Measurements from ENCODE around the gene NKD1. TPM values are rescaled to one million over a fixed set of nuclear protein-coding genes. Genes with fewer than 3 reads are reported as not detected.

NKD1 gene
- total RNA-seq, 2 experiments from 2014 or later, result 0.91 to 1.1 TPM

DNA sequence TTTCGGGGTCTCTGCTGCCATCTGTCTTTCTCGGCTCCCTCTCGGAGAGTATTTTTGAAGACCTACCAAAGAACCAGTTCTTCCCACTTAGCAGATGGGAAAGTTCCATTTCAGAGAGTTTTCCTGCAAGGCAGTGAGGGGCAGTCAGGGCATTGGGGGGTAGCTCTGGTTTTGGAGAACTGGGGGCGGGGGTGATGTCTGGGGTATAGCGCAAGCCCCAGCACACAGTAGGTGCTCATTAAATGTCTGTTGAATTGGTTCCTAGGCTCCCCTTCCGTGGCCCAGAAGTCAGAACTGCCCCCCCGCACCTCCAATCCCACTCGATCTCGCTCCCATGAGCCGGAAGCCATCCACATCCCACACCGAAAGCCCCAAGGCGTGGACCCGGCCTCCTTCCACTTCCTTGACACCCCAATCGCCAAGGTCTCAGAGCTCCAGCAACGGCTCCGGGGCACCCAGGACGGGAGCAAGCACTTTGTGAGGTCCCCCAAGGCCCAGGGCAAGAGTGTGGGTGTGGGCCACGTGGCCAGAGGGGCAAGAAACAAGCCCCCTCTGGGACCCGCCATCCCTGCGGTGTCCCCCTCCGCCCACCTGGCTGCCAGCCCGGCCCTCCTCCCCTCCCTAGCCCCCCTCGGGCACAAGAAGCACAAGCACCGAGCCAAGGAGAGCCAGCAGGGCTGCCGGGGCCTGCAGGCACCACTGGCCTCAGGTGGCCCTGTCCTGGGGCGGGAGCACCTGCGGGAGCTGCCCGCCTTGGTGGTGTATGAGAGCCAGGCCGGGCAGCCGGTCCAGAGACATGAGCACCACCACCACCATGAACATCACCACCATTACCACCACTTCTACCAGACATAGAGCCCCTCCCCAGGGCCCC is 85.0 kb downstream of the NKD1 start:
- H3K4me3 Mint-ChIP-seq, result no peak overlapping the region
- H3K9me3 Mint-ChIP-seq, result no peaks in the 10 kb centered on the region
- POLR2A ChIA-PET, result no interaction called here
- no peaks in the 10 kb centered on the region for H3K36me3 Mint-ChIP-seq
- H3K27ac Mint-ChIP-seq, result no peak overlapping the region
- no peak for DNase-seq
- no peak for ATAC-seq (ENCODE audit: low read depth)
- H3K27me3 Mint-ChIP-seq, result no peaks in the 10 kb centered on the region
- peaks cover 3% of the 10 kb centered on the region for H3K4me1 Mint-ChIP-seq

DNA sequence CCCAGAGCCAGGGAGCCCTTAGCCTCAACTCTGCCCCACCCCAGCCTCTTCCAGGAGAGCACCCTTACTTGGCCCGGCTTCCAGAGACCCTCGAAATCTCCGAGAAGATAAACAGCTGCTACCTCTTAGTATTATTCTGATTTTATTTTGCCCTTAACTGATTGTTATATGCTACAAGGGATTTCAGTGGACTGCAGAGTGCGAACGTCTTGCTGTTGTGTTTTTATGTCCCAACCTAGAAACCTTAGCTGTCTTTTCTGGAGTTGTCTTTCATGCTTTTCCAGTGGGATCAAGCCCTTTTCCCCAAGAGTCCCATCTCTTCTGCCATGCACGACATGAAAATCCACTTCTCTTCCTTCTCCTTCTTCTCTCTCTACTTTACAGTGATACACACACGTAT is 85.9 kb downstream of the NKD1 start:
- POLR2A ChIA-PET, result no interaction called here
- H3K27me3 Mint-ChIP-seq, result no peaks in the 10 kb centered on the region
- H3K9me3 Mint-ChIP-seq, result no peaks in the 10 kb centered on the region
- no peaks in the 10 kb centered on the region for H3K36me3 Mint-ChIP-seq
- no peak overlapping the region for H3K27ac Mint-ChIP-seq
- peaks cover 3% of the 10 kb centered on the region for H3K4me1 Mint-ChIP-seq
- H3K4me3 Mint-ChIP-seq, result no peak overlapping the region
- DNase-seq, result no peak
- ATAC-seq (ENCODE audit: low read depth), result no peak

DNA sequence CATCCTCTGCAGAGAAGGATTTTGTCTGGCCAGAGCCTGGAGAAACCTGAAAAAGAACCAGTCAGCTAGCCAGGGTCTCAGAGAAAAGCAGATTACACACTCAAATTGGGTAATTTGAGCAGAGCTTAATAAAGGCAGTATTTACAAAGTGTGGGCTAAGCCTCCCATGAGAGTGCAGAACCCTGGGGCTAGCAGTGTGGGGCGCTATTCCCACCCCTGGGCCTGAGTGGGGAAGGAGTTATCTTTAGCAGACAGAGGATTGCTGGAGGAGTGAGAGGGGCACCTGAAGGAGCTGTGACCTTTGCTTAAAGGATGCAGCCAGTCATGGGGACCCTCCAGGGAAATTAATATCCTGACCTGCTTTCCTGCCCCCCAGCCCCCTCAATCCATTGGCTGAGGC is 86.8 kb downstream of the NKD1 start:
- Mint-ChIP-seq H3K4me3 (no peak overlapping the region), H3K36me3 (no peaks in the 10 kb centered on the region), H3K9me3 (no peaks in the 10 kb centered on the region), H3K4me1 (peaks cover 5% of the 10 kb centered on the region), H3K27me3 (no peaks in the 10 kb centered on the region), H3K27ac (no peak overlapping the region)
- ATAC-seq (ENCODE audit: low read depth) (no peak), DNase-seq (no peak)
- POLR2A ChIA-PET, result no interaction called here

DNA sequence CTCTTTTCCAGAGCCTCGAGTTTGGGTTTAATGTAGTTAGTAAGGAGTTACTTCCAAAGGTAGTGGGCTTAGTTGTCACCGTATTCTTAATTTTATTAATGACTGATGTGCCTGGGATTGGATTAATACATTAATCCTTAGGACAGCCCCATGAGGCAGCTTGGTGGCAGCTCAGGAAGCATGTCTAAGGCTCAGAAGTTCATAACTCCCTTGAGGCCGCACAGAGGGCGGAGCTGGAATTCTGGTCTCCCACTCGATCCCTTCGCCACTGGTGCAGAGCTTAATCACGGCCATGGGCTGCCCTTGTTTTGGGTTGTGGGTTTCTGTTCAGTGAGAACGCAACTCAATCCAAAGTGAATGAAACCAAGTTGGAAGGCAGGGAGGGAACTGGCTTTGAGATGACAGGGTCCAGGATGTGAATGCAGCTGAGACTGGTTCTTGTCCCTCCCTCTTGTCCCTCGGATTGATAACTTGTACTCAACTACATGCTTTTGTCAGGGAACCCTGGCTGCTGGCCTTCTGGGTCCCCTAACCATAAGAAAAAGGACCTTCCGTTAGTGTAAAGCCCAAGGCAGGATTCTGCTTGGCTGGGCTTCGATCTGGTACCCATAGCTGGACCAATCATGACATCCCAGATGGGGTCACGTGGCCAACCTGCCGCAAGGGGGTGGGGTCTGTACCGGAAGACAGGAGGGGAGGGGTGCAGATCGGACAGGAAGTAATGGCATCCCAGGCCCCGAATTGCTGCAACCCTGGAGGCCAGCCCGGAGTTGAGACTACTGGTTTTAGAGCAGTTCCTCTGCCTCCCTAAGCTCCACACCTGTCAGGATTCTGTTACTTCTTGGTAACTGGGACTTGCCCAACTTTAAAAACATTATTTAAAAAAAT is 87.6 kb downstream of the NKD1 start:
- Mint-ChIP-seq H3K4me3 (no peak overlapping the region), H3K9me3 (no peaks in the 10 kb centered on the region), H3K27ac (no peak overlapping the region), H3K36me3 (no peaks in the 10 kb centered on the region), H3K4me1 (peaks cover 5% of the 10 kb centered on the region), H3K27me3 (no peaks in the 10 kb centered on the region)
- POLR2A ChIA-PET, result no interaction called here
- ATAC-seq (ENCODE audit: low read depth), result peak; percentile 54
- no peak for DNase-seq

DNA sequence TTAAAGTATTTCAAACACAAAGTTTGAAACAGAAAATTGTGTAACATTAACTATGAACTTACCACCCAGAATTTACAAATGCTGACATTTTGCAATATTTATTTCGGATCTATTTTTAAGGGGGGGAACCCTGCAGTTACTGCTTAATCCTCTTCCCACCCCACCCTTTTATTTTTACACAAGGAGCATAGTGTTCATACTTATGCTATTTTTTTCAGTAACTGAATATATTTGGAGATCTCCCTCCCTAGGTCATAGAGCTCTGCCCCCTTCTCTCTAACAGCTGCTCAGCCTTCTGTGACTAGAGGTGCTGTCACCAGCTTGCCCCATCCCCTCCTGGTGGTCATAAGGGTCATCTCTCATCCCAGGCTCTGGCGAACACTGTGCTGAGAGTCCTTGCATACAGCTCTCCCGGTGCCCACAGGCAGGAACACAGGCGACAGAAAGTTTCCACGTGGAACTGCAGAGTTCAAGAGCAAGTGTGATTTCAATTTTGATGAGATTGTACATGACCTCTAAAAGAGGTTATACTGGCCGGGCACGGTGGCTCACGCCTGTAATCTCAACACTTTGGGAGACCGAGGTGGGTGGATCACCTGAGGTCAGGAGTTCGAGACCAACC is 88.7 kb downstream of the NKD1 start:
- Mint-ChIP-seq H3K27me3 (no peaks in the 10 kb centered on the region), H3K4me3 (no peak overlapping the region), H3K4me1 (peaks cover 5% of the 10 kb centered on the region), H3K36me3 (no peaks in the 10 kb centered on the region), H3K9me3 (no peaks in the 10 kb centered on the region), H3K27ac (no peak overlapping the region)
- POLR2A ChIA-PET, result no interaction called here
- DNase-seq (no peak), ATAC-seq (ENCODE audit: low read depth) (no peak)

DNA sequence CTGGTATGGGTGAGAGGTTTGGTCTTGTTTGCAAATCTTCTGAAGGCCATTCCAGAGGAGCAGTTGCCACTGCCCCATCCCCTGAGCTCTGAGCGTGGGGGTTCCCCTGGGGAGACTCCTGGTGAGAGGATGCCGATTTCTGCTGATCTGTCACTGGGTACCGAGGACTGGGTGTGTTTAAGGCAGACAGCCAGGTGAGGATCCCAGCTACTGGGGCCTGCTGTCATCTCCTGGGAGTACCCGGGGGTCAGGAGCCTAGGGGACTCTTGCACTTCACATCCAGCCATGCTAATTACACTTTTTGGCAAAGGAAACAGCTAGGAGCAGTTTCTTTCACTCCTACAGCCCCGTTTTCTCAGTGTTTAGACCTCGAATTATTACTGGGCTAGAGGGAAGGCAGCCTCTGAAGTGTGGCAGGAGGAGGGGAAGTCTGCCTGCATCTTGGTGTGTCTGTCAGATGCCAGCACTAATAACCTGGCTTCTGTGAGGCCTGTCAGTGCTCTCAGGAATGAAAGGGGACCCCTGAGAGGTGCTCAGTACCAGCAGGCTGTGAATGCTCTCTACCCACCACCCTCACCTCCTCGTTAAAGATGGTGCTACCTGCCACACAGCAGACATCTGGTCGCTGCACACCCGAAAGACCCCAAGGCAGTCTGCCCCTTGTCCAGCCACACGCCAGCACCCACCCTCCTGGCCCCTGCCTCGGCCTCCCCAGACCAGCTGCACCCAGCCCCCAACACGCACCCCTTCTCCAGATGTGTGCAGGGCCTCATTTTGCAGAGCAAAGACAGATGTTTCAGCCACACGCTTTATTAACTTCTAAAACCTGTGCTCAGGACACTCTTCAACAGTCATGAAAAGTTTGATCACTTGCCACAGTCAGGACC is 89.8 kb downstream of the NKD1 start:
- Mint-ChIP-seq H3K9me3 (no peaks in the 10 kb centered on the region), H3K4me3 (no peak overlapping the region), H3K27ac (no peak overlapping the region), H3K36me3 (no peaks in the 10 kb centered on the region), H3K4me1 (peaks cover 5% of the 10 kb centered on the region), H3K27me3 (no peaks in the 10 kb centered on the region)
- no peak for DNase-seq
- POLR2A ChIA-PET, result no interaction called here
- ATAC-seq (ENCODE audit: low read depth), result no peak

DNA sequence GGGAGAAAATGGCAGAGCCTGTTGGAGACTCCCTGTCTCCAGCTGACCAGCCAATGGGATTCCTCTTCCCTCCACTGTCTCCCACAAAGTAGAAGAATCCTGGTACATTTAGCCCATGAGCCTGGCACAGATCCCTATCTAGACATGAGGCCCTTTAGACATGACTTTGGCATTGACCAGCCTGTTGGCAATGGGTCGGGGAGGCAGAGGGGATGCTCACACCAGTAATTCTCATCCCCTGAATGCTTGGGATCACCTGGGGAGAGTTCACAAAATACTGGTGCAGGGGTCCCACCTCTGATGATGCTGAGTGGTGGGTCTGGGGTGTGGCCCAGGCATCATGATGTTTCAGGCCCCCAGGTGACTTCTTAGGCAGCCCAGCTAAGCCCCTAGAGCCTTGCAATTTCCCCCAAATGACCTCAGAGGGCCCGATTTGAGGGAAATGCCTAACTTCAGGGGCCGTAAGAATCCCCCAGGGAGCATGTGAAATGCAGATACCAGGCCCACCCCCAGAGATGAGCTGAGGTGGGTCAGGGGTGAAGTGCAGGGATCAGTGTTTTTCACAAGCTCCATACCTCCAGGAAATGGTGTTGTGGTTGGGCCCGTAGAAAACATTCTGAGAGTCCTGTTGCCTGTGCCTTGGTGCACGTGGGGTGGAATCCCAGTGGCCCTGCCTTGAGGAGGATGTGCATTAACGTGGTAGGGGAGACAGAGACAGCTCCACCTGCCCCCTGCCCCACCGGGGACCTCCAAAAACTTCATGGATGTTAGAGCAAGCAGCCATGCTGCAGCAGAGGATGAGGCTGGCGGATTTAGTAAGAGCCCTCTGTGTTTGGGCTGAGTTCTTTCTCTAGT is 90.8 kb downstream of the NKD1 start:
- Mint-ChIP-seq H3K27ac (no peak overlapping the region), H3K4me3 (no peak overlapping the region), H3K9me3 (no peaks in the 10 kb centered on the region), H3K4me1 (peaks cover 7% of the 10 kb centered on the region), H3K36me3 (no peaks in the 10 kb centered on the region), H3K27me3 (no peaks in the 10 kb centered on the region)
- DNase-seq, result no peak
- ATAC-seq (ENCODE audit: low read depth), result no peak
- POLR2A ChIA-PET, result no interaction called here

DNA sequence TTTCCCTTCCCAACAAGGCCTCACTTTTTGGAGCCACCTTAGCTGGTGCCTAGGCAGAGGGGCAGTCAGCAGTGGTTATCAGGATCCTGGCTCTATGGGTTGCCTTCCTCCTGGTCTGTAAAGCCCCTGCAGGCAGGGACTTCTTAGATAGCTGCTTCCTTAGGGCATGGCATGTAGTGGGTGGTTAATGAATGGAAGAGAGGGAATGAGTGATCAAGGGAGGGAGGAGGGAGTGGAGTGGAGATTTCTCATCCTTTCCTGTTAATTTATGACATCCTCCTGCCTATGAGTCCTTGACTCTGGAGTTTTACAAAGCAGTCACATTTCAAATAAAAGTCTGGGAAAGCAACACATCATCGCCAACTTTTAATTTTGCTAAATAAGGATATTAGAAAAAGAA is 92.2 kb downstream of the NKD1 start:
- DNase-seq, result no peak
- no peak for ATAC-seq (ENCODE audit: low read depth)
- H3K4me1 Mint-ChIP-seq, result peaks cover 10% of the 10 kb centered on the region
- H3K36me3 Mint-ChIP-seq, result no peaks in the 10 kb centered on the region
- no peaks in the 10 kb centered on the region for H3K9me3 Mint-ChIP-seq
- H3K27me3 Mint-ChIP-seq, result no peaks in the 10 kb centered on the region
- POLR2A ChIA-PET, result no interaction called here
- no peak overlapping the region for H3K4me3 Mint-ChIP-seq
- no peak overlapping the region for H3K27ac Mint-ChIP-seq

DNA sequence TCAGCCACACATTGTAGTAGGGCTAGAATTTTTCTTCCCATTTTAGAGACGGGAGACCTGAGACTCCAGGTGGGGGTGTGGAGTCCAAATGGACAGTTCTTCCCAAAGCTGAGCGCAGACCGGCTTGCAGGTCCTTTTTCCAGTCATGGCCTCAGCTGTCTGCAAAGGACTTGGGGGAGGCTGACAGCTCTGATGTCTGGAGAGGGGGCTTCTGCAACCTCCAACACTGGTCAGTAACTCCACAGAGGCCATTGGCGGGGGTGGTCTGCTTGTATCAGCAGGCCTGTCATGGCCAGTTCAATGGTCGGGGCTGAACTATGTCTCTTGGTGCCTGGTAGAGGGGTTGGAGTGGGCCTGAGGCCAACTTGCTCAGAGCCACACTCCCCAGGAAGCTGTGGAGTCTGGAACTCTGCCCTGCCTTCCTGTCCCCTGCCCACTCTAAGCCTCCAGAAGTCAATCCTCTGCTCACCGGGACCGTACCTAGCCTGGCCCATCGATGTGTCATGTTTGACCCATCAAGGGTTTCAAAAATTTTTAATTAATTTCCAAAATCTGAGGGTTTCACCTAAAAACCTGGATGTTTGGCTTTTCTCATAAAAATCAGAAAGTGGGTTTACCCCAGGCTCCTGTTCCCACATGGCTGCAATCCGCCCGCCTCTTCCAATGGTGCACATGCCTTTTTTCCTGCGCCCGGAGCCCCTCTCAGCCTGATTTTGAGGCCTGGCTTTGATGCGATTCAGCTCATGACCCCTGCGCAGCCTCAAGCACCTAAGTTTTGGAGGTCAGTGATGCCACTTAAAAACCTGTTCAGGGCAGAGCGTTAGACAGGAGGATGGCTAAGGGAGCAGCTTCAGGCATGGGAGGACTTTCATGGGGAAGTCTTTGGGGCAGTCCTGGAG is 93.0 kb downstream of the NKD1 start:
- Mint-ChIP-seq H3K4me1 (peaks cover 7% of the 10 kb centered on the region), H3K4me3 (no peak overlapping the region), H3K9me3 (no peaks in the 10 kb centered on the region), H3K27me3 (no peaks in the 10 kb centered on the region), H3K27ac (no peak overlapping the region), H3K36me3 (no peaks in the 10 kb centered on the region)
- POLR2A ChIA-PET, result no interaction called here
- DNase-seq (no peak), ATAC-seq (ENCODE audit: low read depth) (no peak)

DNA sequence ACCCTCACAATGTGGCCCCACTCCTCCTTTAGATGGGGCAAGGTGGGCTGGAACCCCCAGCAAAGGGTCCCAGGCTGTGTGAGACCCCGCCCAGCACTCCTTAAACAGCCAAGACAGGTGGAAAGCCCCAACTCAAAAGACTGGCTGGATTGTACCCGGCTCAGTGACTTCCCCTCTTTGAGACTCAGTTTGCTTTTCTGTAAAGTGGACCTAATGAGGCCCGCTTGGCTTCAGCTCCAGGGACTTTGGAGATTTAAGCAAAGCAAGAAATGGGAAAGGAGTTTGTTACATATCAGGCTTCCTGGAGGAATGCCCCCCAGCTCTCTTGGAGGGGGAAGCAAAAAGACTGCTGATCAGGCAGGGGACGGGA is 93.6 kb downstream of the NKD1 start:
- Mint-ChIP-seq H3K4me3 (no peak overlapping the region), H3K27ac (no peak overlapping the region), H3K4me1 (peaks cover 7% of the 10 kb centered on the region), H3K36me3 (no peaks in the 10 kb centered on the region), H3K27me3 (no peaks in the 10 kb centered on the region), H3K9me3 (no peaks in the 10 kb centered on the region)
- POLR2A ChIA-PET, result no interaction called here
- no peak for DNase-seq
- no peak for ATAC-seq (ENCODE audit: low read depth)

DNA sequence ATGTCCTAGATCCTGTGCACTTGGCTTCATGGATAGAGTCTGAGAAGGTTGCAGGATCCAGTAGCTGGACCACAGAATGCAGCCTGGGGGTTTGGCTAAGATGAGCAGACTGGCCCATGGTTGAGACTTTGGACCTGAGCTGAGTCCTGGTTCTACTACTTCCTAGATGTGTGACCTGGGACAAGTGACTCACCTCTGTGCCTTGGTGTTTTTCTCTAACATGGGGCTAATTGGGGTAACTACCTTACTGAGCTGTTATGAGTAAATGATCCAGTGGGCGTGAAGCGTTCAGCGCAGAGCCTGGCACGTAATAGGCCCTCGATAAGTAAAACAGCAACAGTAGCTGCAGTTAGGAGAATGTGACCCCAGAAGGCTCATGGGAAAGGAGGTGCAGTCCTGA is 94.2 kb downstream of the NKD1 start:
- DNase-seq (no peak), ATAC-seq (ENCODE audit: low read depth) (no peak)
- H3K4me1 Mint-ChIP-seq, result peaks cover 7% of the 10 kb centered on the region
- H3K27ac Mint-ChIP-seq, result no peak overlapping the region
- no peak overlapping the region for H3K4me3 Mint-ChIP-seq
- POLR2A ChIA-PET, result no interaction called here
- no peaks in the 10 kb centered on the region for H3K36me3 Mint-ChIP-seq
- no peaks in the 10 kb centered on the region for H3K27me3 Mint-ChIP-seq
- H3K9me3 Mint-ChIP-seq, result no peaks in the 10 kb centered on the region

DNA sequence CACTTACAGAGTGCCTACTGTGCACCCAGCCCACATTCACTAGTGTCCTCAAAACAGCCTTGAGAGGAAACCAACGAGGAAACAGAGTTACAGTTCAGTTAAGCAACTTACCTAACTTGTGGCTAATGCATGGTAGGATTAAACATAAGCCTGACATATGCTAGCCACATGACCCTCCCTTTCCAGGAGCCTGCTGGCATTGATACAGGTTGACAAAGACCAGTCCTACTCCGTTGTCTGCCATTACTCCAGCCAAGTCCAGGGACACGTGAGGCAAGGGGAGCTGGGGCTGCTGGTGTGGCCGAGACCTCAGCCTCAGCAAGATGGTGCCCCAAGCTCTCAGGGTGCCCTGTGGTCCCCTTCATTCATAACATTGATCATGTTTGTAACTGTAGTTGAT is 95.0 kb downstream of the NKD1 start:
- Mint-ChIP-seq H3K9me3 (no peaks in the 10 kb centered on the region), H3K27ac (no peak overlapping the region), H3K36me3 (no peaks in the 10 kb centered on the region), H3K27me3 (no peaks in the 10 kb centered on the region), H3K4me1 (peaks cover 7% of the 10 kb centered on the region), H3K4me3 (no peak overlapping the region)
- DNase-seq (no peak), ATAC-seq (ENCODE audit: low read depth) (no peak)
- POLR2A ChIA-PET, result interaction anchor here (0.8 kb wide), 1 partner anchor 20 kb away, joined by 3 read pairs; no protein-coding TSS in a partner anchor
